T47D (cell line): ENCODE measurements around the gene PPFIA4.
"Not testable (repeated sequence)": the region's sequence is repeated elsewhere in the genome, so short reads cannot be mapped to it uniquely, and the experiment has no call there.

ENCODE experiments used
- DNase-seq, 2 experiments: peaks; one replicate each; pipeline versions ENCODE4 v3.0.0 to v3.0.0-alpha.2; 2011 to 2012; ENCODE audit warnings: low read depth in 1 of 2, low spot score in 1 of 2
- JUND ChIP-seq: IDR thresholded peaks from 2 replicates; pipeline ENCODE4 v1.6.1; 2012; ENCODE audit warnings: low read depth
- in situ Hi-C: cut with HindIII; loops from 2 replicates; pipeline ENCODE4 v1.10.0; 2016; ENCODE audit warnings: low sequenced_read_pairs, low pct_unique_long_range_greater_than_20kb

PPFIA4 gene

GRCh38 chr1:203026031-203026665 is at the start of gene PPFIA4:
Gene PPFIA4 (plus strand): TSS chr1:203026491. CDS start chr1:203039009, 12,518 bp downstream.
- no peak for TF ChIP-seq JUND
- DNase-seq, result peak; percentile 94 to 95
- in situ Hi-C loops, result no loop called here

DNA sequence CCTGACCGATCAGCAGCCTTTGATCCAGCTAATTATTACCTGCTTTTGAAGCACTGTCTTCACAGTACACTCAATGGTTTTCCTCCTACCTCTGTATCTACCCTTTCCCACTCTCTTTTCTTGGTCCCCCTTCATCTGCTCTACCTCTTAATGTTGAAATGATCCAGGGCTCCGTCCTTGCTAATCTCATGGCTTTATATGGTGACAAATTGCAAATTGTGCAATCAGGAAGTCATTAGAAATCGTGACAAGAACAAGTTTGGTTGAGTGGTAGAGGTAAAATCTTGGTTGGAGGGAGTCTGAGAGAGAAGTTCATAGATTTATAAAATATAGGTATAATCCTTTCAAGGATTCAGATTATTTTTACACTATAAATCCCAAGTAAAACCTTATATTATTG is 49.7 kb upstream of the PPFIA4 start:
- in situ Hi-C loops, result no loop called here
- TF ChIP-seq JUND, result no peak
- DNase-seq, result no peak

GRCh38 chr1:202979459-202979858 is 46.8 kb upstream of the PPFIA4 start:
- in situ Hi-C loops, result no loop called here
- no peak for TF ChIP-seq JUND

GRCh38 chr1:202981939-202982338 is 44.4 kb upstream of the PPFIA4 start:
- DNase-seq, result no peak
- TF ChIP-seq JUND, result no peak
- in situ Hi-C loops, result no loop called here

More at GRCh38 chr1:202979459-202979858, 46.8 kb upstream of the PPFIA4 start:
- no peak for DNase-seq

GRCh38 chr1:202982715-202983430 is 43.4 kb upstream of the PPFIA4 start:
- in situ Hi-C loops, result no loop called here
- TF ChIP-seq JUND, result no peak
- DNase-seq, result no peak

DNA sequence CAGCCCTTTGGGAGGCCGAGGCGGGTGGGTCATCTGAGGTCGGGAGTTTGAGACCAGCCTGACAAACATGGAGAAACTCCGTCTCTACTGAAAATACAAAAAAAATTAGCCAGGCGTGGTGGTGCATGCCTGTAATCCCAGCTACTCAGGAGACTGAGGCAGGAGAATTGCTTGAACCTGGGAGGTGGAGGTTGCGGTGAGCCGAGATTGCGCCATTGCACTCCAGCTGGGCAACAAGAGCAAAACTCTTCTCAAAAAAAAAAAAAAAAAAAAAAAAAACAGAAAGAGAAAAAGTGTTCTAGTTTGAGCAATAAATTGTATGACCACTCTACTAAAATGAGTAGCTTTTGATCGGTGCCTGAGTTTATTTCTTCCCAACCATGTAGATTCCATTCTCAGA is 40.2 kb upstream of the PPFIA4 start:
- DNase-seq, in situ Hi-C loops: not testable (repeated sequence)

DNA sequence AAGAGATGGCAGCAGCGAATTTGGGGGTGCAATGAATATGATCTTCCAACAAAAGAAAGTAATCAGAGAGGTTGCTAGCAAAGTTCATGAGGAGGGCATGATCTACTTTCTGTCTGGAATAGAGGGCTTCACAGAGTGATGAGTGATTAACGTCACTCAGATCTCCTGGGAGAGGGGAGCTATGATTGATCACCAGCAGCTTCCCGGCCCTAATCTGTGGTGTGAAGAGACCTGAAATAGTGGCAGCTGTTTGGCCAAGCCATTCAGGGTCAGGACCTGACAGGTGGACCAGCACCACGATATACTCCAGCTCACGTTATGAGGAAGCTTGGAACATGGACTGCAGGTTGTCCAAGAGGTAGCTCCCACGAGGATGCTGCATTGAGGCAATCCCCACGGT is 39.0 kb upstream of the PPFIA4 start:
- no peak for DNase-seq
- TF ChIP-seq JUND, result no peak
- in situ Hi-C loops, result no loop called here

- in situ Hi-C loops, result no loop called here
- no peak for TF ChIP-seq JUND
- no peak for DNase-seq
These were observed 38.2 kb upstream of the PPFIA4 start for GRCh38 chr1:202987922-202988583.

DNA sequence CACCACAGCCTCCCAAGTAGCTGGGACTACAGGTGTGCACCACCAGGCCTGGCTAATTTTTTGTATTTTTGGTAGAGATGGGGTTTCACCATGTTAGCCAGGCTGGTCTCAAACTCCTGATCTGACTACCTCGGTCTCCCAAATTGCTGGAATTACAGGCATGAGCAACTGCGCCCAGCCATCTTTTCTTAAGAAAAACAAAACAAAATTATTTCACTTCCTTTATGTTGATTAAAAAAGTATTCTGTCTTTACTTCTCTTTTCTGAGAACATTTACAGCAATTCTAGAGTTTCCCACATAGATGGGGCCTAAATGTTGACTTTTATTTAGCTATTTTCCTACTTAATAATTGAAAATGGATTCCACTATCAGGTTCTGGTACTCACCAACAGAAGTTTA is 36.4 kb upstream of the PPFIA4 start:
- no peak for DNase-seq
- in situ Hi-C loops, result no loop called here
- no peak for TF ChIP-seq JUND

GRCh38 chr1:202991112-202991511 is 35.2 kb upstream of the PPFIA4 start:
- DNase-seq, result no peak
- in situ Hi-C loops, result no loop called here
- no peak for TF ChIP-seq JUND

DNA sequence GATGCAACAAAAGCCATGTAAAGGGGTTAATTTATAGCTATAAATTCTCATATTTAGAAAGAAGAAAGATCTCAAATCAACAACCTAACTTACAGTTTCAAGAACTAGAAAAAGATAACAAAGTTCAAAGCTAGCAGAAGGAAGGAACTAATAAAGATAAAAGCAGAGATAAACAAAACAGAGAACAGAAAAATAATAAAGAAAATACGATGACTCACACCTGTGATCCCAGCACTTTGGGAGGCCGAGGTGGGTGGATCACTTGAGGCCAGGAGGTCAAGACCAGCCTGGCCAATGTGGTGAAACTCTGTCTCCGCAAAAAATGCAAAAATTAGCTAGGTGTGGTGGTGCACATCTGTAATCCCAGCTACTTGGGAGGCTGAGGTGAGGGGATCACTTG is 31.5 kb upstream of the PPFIA4 start:
- in situ Hi-C loops, result no loop called here
- DNase-seq, result no peak
- TF ChIP-seq JUND, result no peak

GRCh38 chr1:202998836-202999750 is 27.2 kb upstream of the PPFIA4 start:
- in situ Hi-C loops, result no loop called here
- DNase-seq, result peak in 1 of 2 experiments; percentile 74
- no peak for TF ChIP-seq JUND
